GM18868 (cell line): ENCODE measurements around the gene NPB.

Experiments
- ATAC-seq: cut with Tn5 transposase; IDR thresholded peaks from one replicate; pipeline ENCODE4 v1.9.1; 2021; ENCODE audit warnings: mild to moderate bottlenecking, moderate library complexity; ENCODE audit not compliant: unreplicated experiment

The NPB gene

DNA sequence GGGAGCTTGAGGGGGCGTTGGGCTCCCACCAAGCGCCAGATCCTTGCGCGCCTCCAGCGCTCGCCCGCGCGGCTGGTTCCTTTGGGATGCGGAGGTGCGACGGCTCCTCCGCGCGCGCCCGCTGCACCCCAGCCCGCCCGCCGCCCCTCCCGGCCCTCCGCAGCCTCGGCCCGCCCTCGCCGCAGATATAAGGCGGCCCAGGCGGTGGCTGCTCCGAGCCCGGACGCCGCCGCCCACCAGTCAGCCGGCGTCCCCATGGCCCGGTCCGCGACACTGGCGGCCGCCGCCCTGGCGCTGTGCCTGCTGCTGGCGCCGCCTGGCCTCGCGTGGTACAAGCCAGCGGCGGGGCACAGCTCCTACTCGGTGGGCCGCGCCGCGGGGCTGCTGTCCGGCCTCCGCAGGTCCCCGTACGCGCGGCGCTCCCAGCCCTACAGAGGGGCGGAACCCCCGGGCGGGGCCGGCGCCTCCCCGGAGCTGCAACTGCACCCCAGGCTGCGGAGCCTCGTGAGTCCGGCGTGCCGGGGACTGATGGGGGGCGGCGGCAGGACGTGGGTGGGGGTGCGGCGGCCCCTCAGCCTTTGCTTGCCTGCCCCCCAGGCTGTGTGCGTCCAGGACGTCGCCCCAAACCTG is at the start of gene NPB:
NPB (plus strand) TSS at position 216 of the 630 bp plus-strand sequence; CDS start at position 256, 40 bp downstream.
- ATAC-seq: no peak

- no peak for ATAC-seq
Measured at GRCh38 chr17:81854974-81855774, 46.9 kb upstream of the NPB start.

DNA sequence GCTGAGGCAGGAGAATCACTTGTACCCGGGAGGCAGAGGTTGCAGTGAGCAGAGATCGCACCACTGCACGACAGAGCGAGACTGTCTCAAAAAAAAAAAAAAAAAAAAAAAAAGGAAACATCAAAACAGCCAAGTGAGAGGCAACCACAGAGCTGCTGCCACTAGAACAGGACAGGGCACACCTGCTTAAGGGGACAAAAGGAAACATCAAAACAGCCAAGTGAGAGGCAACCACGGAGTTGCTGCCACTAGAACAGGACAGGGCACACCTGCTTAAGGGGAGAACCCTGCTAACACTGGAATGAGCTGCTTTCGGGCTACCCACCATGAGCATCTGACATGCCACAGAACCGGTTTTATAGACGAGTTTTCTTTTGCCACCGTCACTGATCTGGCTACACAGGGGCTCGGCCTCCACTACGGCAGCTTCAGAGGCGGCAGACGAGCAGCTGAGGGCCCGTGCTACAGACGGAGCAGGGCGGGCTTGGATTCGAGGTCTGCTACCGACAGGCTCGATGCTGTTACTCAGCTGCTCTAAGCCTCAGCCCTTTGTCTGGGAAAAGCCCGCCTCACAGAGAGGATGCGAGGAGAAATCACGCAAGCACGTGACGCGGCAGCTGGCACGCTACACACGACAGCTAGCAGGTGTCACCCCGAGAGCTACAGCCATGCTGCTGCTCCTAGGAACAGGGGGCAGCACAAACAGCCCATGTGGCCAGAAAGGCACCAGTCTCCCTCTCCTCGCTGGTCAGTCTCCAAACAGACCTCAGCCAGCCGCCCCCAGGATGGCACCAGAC is 43.7 kb upstream of the NPB start:
- ATAC-seq: no peak

- ATAC-seq: no peak
Measured at GRCh38 chr17:81858967-81859905, 42.8 kb upstream of the NPB start.

DNA sequence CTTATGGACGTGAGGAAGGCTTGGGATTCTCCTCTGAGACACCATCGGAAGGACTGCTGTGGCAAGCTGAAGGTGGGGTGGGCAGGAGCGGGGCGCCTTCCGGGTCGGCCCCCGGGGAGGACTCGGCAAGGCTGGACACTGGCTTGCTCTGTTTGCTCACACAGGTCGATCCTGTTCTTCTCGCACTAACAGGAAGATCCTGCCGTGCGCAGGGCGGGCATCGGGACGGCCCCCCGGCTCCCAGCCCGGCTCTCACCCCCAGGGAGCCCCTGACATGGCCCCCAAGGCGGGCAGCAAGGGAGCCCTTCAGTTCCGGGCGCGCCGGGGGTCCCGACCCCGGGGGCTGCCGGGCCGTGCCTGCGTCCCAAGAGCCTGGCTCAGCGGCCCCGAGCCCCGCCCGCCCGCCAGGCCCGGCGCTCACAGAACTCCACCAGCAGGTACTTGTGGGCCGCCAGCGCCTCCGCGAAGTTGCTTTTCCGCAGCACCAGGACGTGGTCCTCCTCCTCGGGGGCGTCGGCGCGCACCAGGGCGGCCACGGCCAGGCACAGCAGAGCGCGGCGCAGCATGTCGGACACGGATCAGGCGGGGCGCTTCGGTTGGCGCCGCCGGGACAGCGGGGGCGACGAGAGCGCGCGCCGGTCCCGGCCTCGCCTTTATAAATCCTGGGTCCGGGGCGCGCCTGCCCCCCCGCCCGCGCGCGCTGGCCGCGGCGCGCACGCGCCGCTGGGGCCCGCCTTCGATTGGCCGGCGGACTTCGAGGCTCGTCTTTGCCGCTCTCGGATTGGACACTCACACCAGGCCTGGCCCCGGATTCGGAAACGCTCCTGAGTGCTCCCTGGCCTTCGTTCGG is 41.9 kb upstream of the NPB start, which contains the start of gene P4HB:
P4HB (minus strand) TSS at position 630 of the 850 bp plus-strand sequence; CDS start at position 566, 64 bp downstream.
- ATAC-seq: no peak

GRCh38 chr17:81860756-81861568 is 41.1 kb upstream of the NPB start:
- ATAC-seq: peak; percentile 80

GRCh38 chr17:81863123-81863675 is 38.8 kb upstream of the NPB start:
- no peak for ATAC-seq

GRCh38 chr17:81863833-81864768 is 37.9 kb upstream of the NPB start:
- no peak for ATAC-seq

DNA sequence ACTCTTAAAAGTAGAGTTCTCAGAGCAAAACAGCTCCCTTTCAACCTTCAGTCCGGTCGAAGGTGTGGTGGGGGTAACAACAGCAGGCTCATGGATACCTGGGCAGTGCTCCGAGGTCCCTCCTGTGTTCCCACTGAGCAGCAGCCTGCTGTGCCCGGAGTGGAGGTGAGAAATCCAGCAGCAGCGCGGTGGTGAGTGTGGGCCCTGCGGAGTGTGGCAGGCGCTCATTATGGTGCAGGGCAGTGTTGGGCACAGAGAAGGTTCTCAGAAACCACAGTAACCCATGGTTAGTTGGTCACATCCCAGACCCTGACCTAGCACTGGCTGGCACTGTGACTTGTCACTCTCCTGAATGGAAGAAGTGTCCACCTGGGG is 36.7 kb upstream of the NPB start:
- ATAC-seq: no peak

- no peak for ATAC-seq
Measured at GRCh38 chr17:81865733-81866439, 36.2 kb upstream of the NPB start.

- ATAC-seq: no peak
Measured at GRCh38 chr17:81866440-81867169, 35.4 kb upstream of the NPB start.

GRCh38 chr17:81867170-81867990 is 34.7 kb upstream of the NPB start:
- no peak for ATAC-seq

DNA sequence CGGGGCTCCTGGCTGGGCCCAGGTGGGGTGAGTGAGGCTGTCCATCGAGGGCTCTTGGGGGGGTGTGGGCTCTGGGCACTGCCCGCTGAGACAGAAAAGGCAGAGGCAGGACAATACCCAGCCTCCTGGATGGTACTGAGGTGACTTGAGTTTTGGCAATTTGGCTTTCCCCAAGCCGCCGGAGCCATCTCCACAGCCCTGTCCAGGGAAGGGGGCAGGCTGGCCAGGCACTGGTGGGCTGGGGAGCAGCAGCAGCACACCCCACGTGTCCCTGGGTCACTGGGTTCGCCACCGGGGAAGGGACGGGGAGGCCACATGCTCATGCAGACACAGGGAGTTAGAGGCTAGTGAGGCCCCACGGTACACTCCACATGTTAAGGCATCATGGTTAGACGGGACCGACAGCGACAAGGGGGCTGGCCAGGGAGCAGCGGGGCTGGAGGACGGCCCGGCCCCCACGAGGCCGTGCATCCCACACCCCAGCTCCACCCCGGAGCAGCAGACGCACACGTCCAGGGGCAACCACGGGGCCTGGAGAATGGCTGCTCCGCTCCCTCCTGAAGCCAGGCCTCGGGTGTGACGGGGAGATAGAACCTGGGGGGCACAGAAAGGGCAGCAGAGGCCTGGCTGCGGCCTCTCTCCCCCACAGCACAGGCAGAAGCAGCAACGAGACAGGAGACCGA is 33.9 kb upstream of the NPB start:
- no peak for ATAC-seq

GRCh38 chr17:81868674-81869220 is 33.3 kb upstream of the NPB start:
- ATAC-seq: no peak
